ENCODE measurements around the gene DCXR.
A peak's percentile ranks its signal among the peaks of the same experiment; 100 is the strongest.

DCXR gene

GRCh38 chr17:82021107-82021899 is 16.2 kb downstream of the DCXR start:
- peak; percentile 49 for DNase-seq

DNA sequence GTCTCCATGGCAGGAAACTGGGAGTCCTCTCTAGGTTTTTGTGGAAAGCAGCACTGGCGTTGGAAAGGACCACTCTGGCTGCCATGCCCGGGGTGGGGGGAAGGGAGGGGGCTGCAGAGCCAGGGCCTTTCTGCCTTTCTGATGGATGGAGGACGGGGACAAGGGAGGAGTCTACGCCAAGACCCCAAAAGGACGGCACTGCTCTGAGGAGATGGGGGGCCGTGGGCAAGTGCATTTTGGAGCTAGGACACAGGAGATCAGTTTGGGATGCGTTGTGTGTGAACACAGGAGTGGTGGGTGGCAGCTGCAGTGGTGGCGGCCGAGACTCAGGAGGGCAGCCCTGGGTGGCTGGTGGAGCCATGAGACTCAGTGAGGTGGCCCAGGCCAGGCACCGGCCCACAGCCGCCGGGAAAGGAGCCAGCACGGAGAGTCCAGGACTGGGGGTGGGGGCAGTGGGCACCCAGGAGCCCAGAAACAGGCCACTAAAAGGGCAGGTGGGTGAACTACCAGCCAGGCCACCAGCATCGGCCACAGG is 16.9 kb downstream of the DCXR start:
- no peak for DNase-seq

- peak; percentile 70 for DNase-seq
These were observed 17.6 kb downstream of the DCXR start for GRCh38 chr17:82019690-82020571.

GRCh38 chr17:82018989-82019689 is 18.4 kb downstream of the DCXR start:
- no peak for DNase-seq

DNA sequence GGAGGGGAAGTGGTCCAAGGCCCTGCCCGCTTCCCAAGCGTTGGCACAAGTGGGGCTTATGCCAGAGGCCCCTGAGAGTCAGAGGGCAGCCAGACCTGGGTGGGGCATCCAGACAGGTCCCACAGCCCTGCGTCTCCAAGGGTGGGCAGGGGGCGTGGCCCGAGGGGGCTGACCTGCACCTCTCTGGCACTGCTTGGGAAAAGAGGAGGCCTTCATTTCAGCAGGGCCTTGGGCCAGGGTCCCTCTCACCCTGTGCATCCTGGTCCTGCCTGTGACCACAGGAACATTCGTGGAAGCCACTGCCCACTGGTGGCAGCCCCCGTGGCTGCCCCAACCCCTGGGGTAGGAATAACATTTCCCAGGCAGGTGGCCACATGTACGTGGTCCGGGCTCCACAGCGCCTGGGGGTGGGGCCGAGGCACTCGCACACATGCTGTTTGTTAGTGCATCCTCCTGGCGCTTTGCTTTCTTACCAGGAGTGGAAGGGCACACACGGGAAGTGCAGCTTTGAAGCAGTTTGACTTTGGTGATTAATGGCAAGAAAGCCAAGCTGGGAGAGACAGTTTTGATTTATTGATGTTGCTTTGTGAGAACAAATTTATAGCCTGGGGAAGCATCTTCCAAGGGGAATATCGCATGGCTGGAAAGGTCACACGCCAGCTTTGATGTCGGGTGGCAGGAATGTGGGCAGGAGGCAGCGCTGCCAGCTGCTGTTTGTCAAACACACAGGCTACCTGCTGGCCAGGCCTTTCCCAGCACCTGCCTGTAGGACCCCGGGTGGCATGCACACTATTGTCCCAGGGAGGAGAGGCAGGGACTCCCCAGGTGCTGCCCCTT is 19.1 kb downstream of the DCXR start:
- no peak for DNase-seq

DNA sequence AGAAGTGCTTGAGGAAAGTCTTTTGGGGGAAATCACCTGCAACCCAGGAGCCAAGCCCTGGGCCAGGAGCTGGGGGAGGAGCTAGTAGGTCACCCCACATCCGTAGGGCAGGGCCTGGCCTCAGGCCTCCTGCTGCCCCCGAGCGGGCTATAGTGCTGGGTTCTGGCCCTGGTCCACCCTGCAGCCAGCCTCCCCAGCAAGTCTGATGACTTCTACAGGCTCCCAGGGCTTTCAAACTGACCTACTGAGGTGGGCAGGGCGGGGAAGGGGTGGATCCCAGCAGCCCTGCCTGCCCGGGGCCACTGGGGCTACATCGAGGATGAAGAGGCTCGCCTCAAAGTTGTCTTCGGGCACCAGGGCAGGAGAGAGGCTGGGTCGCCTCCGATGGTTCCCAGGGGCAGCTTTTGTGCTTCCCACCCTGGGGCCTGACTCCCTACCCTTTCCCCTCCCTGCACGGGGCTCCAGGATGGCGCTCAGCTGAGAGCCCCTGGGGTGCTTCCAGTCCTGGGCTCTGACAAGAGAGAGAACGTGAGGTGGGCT is 19.8 kb downstream of the DCXR start:
- no peak for DNase-seq

DNA sequence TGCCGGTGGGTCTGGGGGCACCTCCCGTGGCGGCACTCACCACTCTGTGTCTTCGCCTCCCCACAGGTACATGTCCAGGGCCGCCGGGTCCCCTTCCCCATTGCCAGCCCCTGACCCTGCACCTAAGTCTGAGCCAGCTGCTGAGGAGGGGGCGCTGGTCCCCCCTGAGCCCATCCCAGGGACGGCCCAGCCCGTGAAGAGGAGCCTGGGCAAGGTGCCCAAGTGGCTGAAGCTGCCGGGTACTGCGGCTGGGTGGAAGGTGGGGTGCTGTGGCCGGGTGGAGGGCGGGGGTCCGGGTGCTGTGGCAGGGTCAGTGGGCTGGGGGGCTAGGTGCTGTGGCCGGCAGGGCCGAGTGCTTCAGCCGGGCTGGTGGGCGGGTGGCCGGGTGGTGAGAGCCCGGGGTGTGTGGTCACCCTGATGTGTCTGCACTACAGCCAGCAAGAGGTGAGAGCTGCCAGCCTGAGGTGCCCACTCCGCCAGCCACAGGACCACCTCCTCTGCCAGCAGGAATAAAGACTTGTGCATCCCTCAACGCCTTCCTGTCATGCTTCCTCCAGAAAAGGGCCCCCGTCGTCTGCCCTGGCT is 20.5 kb downstream of the DCXR start:
- DNase-seq: no peak

- no peak for DNase-seq
These were observed 21.2 kb downstream of the DCXR start for GRCh38 chr17:82016061-82016874.

DNA sequence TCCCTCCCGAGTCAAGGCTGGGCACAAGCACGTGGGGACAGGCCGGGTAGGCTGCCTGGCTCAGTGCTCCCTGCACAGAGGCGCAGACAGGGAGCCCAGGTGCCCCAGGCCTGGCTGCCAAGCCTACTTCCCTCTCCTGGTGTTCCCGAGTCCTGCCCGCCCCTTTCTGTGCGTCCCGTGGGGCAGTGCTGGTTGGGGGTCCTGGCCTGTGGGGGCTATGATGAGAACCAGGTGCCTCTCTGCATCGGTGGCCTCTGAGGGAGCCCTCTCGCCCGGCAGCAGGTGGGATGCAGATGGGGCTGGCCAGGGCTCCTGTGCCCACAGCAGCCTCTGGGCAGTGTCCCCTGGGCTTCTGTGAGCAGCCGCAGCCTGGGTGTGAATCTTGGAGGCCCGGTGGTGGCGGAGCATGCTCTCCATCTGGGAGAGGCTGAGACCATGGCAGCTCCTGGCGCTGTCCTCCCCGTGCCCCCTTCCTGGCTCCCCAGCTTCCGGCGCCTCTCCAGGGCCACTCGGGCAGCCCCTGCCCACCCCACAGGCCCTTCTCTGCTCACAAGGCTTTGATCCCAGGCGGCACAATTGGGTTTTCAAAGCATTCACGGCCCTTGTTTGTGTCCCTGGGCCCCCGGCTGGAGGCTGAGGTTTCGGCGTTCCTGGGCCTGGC is 22.1 kb downstream of the DCXR start:
- no peak for DNase-seq

DNA sequence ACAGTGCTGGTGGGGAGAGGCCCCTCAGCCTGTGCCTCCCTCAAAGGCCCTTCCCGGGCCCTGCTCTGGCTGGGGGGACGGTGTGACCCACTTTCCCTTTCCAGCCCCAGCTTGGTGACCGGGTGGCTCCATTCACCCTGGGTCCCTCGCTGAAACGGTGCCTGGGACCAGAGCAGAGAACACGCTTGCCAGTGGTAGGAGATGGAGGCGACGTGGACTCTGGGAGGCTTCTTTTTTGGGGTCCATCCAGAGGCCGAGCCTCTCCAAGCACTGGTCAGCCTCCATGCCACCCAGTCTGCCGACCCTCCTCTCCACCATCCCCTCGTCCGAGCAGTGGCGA is 22.6 kb downstream of the DCXR start:
- DNase-seq: no peak

DNA sequence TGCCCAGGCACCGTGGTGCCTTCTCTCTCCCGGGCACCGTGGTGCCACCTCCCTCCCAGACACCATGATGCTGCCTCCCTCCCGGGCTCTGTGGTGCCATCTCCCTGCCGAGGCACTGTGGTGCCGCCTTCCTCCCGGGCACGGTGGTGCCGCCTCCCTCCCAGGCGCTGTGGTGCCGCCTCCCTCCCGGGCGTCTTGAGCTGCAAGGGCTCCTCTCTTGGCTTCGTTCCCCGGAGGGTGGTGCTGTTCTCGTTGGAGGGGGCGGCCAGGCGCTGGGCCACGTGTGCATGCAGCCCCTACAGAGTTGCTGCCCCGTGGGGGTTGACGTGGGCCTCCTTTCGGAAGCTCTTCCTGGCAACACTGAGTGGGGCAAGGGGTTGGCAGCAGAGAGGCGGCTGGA is 23.1 kb downstream of the DCXR start:
- no peak for DNase-seq

- DNase-seq: no peak
These were observed 23.6 kb downstream of the DCXR start for GRCh38 chr17:82013772-82014321.

GRCh38 chr17:82013341-82013740 is 24.2 kb downstream of the DCXR start:
- DNase-seq: no peak

DNA sequence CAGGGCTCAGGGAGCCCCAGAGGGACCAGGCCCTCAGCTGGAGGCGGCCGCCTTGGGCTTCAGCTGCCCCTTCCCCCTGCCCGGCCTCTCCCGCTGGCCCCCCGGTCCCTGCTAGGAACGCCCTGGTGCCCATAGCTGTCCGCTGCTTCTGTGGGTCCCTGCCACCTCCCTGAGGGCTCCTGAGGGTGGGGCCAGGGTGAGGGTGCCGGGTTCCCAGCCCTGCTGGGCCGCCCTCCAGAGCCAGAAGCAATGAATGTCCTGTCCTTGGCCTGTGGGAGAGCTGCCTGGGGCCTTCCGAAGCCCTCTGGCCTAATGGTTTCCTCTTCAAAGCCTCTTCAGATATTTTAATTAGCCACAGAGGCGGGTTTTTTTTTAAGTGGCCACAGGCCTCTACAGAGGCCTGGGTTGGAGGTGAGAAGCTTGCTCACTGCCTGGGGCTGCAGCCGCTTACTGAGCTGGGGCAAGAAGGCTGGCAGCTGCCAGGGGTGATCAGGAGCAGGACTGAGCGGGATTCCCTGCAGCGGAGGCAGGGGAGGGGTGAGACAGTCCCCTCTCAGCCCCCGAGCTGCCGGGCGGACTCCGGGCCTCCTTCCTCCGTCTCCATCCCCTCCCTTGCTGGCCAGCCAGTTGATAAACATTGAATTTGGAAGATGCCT is 24.7 kb downstream of the DCXR start:
- DNase-seq: no peak

DNA sequence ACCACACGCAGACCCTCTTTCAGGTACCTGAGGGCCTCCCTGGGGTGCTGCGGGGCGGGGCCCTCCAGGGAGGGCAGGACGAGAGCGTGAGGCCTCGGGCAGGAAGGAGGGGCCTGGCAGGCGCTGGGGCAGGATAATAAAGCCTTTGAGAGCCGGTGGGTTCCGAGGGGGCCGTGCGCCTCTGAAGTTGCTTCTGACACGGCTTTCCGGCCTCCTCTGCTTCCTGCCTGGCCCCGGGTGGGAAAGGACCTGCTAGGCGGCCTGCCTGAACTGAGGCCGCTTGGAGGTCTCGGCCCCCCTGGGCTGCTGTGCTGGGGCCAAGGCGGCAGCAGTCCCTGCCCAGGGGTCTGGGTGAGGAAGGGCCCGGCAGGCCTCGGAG is 25.2 kb downstream of the DCXR start:
- DNase-seq: no peak

DNA sequence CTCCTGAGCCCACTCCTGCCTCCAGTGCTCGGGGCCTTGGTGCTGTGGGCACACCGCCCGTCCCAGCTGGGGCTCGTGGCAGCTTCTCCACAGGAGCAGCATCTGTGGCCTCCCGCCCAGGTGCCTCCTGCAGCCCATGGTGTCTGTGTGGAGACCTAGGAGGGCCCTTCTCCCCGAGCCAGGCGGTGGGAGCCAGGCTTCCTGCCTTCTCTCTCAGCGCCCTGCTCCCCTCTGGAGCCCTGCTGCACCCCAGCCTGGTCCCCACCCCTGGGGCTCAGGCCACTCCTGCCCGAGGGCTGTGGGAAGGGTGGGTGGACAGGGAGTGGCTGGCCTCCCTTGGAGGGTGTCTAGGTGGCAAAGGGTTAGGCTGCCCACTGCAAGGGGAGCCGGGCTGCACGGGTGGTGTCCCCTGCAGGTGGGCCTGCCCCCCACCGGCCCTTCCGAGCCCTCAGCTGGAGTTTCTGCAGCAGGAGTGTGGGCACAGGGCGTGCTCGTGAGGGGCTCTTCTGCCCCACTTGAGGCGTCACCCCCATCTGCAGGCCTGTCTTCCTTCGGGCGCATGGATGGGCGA is 25.8 kb downstream of the DCXR start:
- no peak for DNase-seq

GRCh38 chr17:82010575-82011525 is 26.6 kb downstream of the DCXR start:
- DNase-seq: no peak

GRCh38 chr17:82009413-82009812 is 28.1 kb downstream of the DCXR start:
- DNase-seq: no peak

All from stimulated activated CD4-positive, alpha-beta T cell treated with anti-CD3 and anti-CD28 coated beads, Interleukin-1b, Interleukin-23, amount 100 ng/mL, for 48 hours (primary cell).